ENCODE measurements around the gene SLC44A5.

- TF ChIP-seq POLR2AphosphoS5 (IDR thresholded peaks at IDR 0.05; ENCODE audit: low read depth, low read length) (no peak), POLR2A (IDR thresholded peaks at IDR 0.05; ENCODE audit: low read depth, low read length) (no peak)
Observed at GRCh38 chr1:75655931-75656330, 45.0 kb upstream of the SLC44A5 start.
